HepG2 (cell line): Measurements from ENCODE around the gene OBP2A. TPM values are rescaled to one million over a fixed set of nuclear protein-coding genes. Genes with fewer than 3 reads are reported as not detected.

Source experiments
- ATAC-seq: fragments of 200-7000 bp; cut with Tn5 transposase; 3 replicates; pipeline ENCODE4 v1.9.1; 2020; ENCODE audit warnings: mild to moderate bottlenecking, moderate library complexity
- BruUV-seq: library from RNA; stranded (reverse); fragments of 400-500 nt; replicated peaks from 2 replicates; lab custom pipeline; 2021; lab: Mats Ljungman, UMichigan
- CTCF ChIA-PET: fragments of 300-600 bp; formaldehyde crosslinking; extraction: SDS; loops from one replicate; lab custom pipeline; 2021; ENCODE audit warnings: low total read pairs, inconsistent platforms, low intra/inter-chr PET ratio; lab: Yijun Ruan, JAX
- POLR2A ChIA-PET: fragments of 350-600 bp; sonication (Branson Sonifier 250); formaldehyde crosslinking; loops from one replicate; lab custom pipeline; 2020; ENCODE audit warnings: antibody characterized with exemption, inconsistent platforms; lab: Yijun Ruan, JAX
- DNase-seq: peaks from one replicate; pipeline ENCODE4 v3.0.0-alpha.2; 2015; ENCODE audit warnings: low spot score
- FAIRE-seq: peaks from 3 replicates; lab custom pipeline; 2011; peaks lifted over from hg19 to GRCh38; lab: Jason Lieb, UNC
- H2AFZ ChIP-seq: one replicate; pipeline ENCODE4 v1.6.1; 2011; ENCODE audit warnings: low read length, inconsistent platforms
- H3K27ac ChIP-seq: fragments of 300-600 bp; 3 replicates; pipeline ENCODE4 v1.8.0; 2011; ENCODE audit warnings: mixed run types, mild to moderate bottlenecking, mixed read lengths, low read length, inconsistent platforms; ENCODE audit not compliant: insufficient read depth; ENCODE audit errors: extremely low read length
- H3K27me3 ChIP-seq, 2 experiments: fragments of 200-600 bp in 1 of 2; 2 replicates in 1 of 2; 3 replicates in 1 of 2; pipeline versions ENCODE4 v1.6.0 to v1.8.0; 2011; ENCODE audit warnings: low read length in 2 of 2, mild to moderate bottlenecking in 2 of 2, moderate library complexity in 2 of 2, inconsistent platforms in 1 of 2; ENCODE audit not compliant: insufficient read depth in 2 of 2, control insufficient read depth in 1 of 2
- H3K36me3 ChIP-seq, 2 experiments: fragments of 200-600 bp in 1 of 2; replicated peaks in 1 of 2; 2 replicates in 1 of 2; 3 replicates in 1 of 2; pipeline versions ENCODE4 v1.5.1 to v1.8.0; 2011; ENCODE audit warnings: low read length in 2 of 2, inconsistent platforms in 1 of 2; ENCODE audit not compliant: insufficient read depth in 2 of 2, control insufficient read depth in 1 of 2
- H3K4me1 ChIP-seq: 2 replicates; pipeline ENCODE4 v1.5.1; 2012; ENCODE audit warnings: low read length, inconsistent platforms; ENCODE audit not compliant: insufficient read depth
- H3K4me2 ChIP-seq: 2 replicates; pipeline ENCODE4 v1.6.0; 2011; ENCODE audit warnings: low read depth, low read length, inconsistent platforms
- H3K4me3 ChIP-seq, 3 experiments: fragments of 200-600 bp in 1 of 3; sonication (generic), shearing (Covaris generic) in 1 of 3; replicated peaks in 1 of 3; 2 replicates each; pipeline ENCODE4 v1.5.1; 2011 to 2016; ENCODE audit warnings: low read length in 3 of 3, inconsistent platforms in 2 of 3, low read depth in 2 of 3, mild to moderate bottlenecking in 2 of 3, control low read depth in 1 of 3, mixed read lengths in 1 of 3; ENCODE audit not compliant: insufficient read depth in 1 of 3
- H3K79me2 ChIP-seq: one replicate; pipeline ENCODE4 v1.6.1; 2011; ENCODE audit warnings: low read length, inconsistent platforms; ENCODE audit not compliant: insufficient read depth
- H3K9ac ChIP-seq: 2 replicates; pipeline ENCODE4 v1.6.0; 2011; ENCODE audit warnings: mild to moderate bottlenecking, low read depth, low read length, inconsistent platforms; ENCODE audit not compliant: insufficient read depth
- H3K9me3 ChIP-seq: 2 replicates; pipeline ENCODE4 v1.5.1; 2012; ENCODE audit warnings: mild to moderate bottlenecking, low read length
- H4K20me1 ChIP-seq: 2 replicates; pipeline ENCODE4 v1.6.0; 2011; ENCODE audit warnings: inconsistent platforms, mild to moderate bottlenecking, low read length, moderate library complexity; ENCODE audit not compliant: insufficient read depth
- ARID2 ChIP-seq: sonication (generic); formaldehyde crosslinking; IDR thresholded peaks from 2 replicates; pipeline ENCODE4 v1.8.1; 2022; ENCODE audit warnings: mild to moderate bottlenecking, missing genetic modification reagents, borderline replicate concordance
- NR3C1 ChIP-seq: sonication (generic); formaldehyde crosslinking; IDR thresholded peaks from 2 replicates; pipeline ENCODE4 v1.4.0; 2020; ENCODE audit warnings: missing genetic modification reagents
- ZBTB42 ChIP-seq: sonication (generic); formaldehyde crosslinking; IDR thresholded peaks from 2 replicates; pipeline ENCODE4 v1.5.0; 2020; ENCODE audit warnings: mild to moderate bottlenecking, missing genetic modification reagents
- ZFYVE20 ChIP-seq: sonication (generic); formaldehyde crosslinking; IDR thresholded peaks from 2 replicates; pipeline ENCODE4 v1.8.0; 2023; ENCODE audit warnings: low read depth, mild to moderate bottlenecking, moderate library complexity, missing genetic modification reagents, borderline replicate concordance
- ZNF24 ChIP-seq: fragments of 450-650 bp; IDR thresholded peaks from 2 replicates; pipeline ENCODE4 v1.6.1; 2017; ENCODE audit warnings: antibody characterized with exemption, mild to moderate bottlenecking
- WGBS: methylation state at CpG from one replicate; pipeline ENCODE4 v1.1.6; 2017; ENCODE audit warnings: low lambda C conversion rate; 5-methylcytosine and 5-hydroxymethylcytosine counted together
- in situ Hi-C: cut with HindIII; loops from 2 replicates; pipeline ENCODE4 v1.10.0; 2017; ENCODE audit warnings: low pct_unique_long_range_greater_than_20kb; ENCODE audit not compliant: extremely low pct_ligation_motif_present
- intact Hi-C: fragments of 100-400 bp; cut with micrococcal nuclease; formaldehyde crosslinking; loops from one replicate; pipeline ENCODE4 v1.10.0; 2022; ENCODE audit not compliant: unreplicated experiment
- polyA plus RNA-seq, 8 experiments: library from polyadenylated mRNA; depleted of rRNA in 3 of 8; stranded (reverse) in 7 of 8; unstranded in 1 of 8; fragments of >200 nt; fragmentation: Illumina TruSeq in 4 of 8; extraction: Trizol in 4 of 8; gene quantifications; 2 replicates each; pipeline versions ENCODE4 v1.2.1 to v1.2.3, GENCODE V29; 2011 to 2016; ENCODE audit warnings: low read depth in 4 of 8, missing spikeins in 1 of 8, mixed read lengths in 1 of 8; ENCODE audit not compliant: insufficient read depth in 1 of 8
- total RNA-seq, 5 experiments: library from RNA; depleted of rRNA; stranded (reverse); fragments of >200 nt; fragmentation: Illumina TruSeq; extraction: Trizol; gene quantifications; 2 replicates each; pipeline ENCODE4 v1.2.3, GENCODE V29; 2016; ENCODE audit warnings: low read depth in 1 of 5
- TF ChIP-seq, protein P1 (sequence below): sonication (generic); formaldehyde crosslinking; IDR thresholded peaks from 2 replicates; pipeline ENCODE4 v1.5.0; 2020; ENCODE audit warnings: missing genetic modification reagents, mild to moderate bottlenecking, borderline replicate concordance
- TF ChIP-seq, protein P2 (sequence below): sonication (generic); formaldehyde crosslinking; IDR thresholded peaks from 2 replicates; pipeline ENCODE4 v1.5.0; 2020; ENCODE audit warnings: missing genetic modification reagents
- TF ChIP-seq, protein P3 (sequence below): sonication (generic); formaldehyde crosslinking; IDR thresholded peaks from 2 replicates; pipeline ENCODE4 v1.4.0; 2020; ENCODE audit warnings: missing genetic modification reagents; ENCODE audit errors: not compliant biosample characterization
- TF ChIP-seq, protein P4 (sequence below): conservative IDR thresholded peaks from 2 replicates; pipeline ENCODE4 v1.6.1; 2018; ENCODE audit warnings: missing genetic modification reagents

The OBP2A gene
- total and polyA plus RNA-seq, 2 of the 13 experiments (the other 11 are each of a cell fraction or from before 2014, with no cell fraction given), result 0.32 TPM; not detected in 1

DNA sequence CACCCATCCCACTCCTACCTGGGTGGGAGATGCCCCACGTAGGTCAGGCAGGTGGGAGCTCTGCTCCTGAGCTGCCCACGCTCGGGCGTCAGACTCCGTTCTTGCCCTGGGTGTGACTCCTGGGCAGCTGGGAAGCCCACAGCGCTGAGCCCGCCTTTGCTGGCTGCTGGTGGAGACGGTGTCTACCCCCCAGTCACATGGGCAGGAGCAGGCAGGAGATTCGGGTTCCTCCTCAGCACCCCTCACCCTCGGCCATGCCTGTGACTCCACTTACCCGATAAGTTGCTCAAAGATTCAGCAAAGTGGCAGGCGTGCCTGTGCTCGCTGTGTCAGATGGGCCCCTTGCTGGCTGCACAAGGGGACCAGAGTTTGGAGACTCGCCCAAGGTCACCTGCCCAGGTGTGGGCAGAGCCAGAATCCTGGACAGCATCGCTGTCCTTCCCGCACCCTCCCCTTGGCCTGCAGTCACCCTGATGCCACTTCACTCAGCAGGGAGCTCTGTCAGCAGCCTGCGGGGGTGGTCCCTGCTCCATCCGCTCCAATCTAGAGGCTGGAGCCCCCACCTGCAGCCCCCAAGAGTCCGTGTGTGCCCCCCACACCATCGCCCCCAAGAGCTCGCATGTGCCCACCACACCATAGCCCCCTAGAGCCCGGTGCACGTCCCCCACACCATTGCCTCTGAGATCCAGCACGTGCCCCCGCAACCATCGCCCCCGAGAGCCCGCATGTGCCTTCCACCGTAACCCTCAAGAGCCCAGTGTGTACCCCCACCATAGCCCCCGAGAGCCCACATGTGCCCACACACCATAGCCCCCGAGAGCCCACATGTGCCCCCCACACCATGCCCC is 20.5 kb upstream of the OBP2A start:
- H3K27me3 ChIP-seq, result peaks cover 8 to 51% of the 10 kb centered on the region in 2 experiments

DNA sequence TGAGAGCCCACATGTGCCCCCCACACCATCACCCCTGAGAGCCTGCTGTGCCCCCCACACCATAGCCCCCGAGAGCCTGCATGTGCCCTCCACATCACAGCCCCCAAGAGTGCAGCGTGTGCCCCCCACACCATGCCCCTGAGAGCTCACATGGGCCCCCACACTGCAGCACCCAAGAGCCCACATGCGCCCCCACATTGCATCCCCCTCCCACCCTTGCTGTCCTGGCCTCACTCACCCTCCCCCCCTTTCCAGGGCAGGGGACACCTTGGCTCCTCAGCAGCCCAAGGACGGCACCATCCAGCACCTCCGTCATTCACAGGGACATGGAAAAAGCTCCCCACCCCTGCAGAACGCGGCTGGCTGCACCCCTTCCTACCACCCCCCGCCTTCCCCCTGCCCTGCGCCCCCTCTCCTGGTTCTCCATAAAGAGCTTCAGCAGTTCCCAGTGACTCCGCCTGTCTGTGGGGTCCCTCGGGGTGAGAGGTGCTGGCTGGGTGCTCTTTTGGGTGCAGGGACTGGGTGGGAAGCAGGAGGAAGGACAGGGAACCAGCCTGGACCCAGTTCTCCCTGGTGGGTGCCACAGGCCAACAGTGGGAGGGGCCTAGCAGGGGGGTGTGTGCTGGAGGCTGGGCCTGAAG is 19.7 kb upstream of the OBP2A start:
- POLR2A ChIA-PET, result no interaction called here
- TF ChIP-seq, protein P1, sequence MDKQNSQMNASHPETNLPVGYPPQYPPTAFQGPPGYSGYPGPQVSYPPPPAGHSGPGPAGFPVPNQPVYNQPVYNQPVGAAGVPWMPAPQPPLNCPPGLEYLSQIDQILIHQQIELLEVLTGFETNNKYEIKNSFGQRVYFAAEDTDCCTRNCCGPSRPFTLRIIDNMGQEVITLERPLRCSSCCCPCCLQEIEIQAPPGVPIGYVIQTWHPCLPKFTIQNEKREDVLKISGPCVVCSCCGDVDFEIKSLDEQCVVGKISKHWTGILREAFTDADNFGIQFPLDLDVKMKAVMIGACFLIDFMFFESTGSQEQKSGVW, result no peak
- TF ChIP-seq ZNF24 (no peak), ZBTB42 (no peak), ZFYVE20 (CRISPR knock-in tag) (no peak), ARID2 (no peak)
- TF ChIP-seq, protein P2, sequence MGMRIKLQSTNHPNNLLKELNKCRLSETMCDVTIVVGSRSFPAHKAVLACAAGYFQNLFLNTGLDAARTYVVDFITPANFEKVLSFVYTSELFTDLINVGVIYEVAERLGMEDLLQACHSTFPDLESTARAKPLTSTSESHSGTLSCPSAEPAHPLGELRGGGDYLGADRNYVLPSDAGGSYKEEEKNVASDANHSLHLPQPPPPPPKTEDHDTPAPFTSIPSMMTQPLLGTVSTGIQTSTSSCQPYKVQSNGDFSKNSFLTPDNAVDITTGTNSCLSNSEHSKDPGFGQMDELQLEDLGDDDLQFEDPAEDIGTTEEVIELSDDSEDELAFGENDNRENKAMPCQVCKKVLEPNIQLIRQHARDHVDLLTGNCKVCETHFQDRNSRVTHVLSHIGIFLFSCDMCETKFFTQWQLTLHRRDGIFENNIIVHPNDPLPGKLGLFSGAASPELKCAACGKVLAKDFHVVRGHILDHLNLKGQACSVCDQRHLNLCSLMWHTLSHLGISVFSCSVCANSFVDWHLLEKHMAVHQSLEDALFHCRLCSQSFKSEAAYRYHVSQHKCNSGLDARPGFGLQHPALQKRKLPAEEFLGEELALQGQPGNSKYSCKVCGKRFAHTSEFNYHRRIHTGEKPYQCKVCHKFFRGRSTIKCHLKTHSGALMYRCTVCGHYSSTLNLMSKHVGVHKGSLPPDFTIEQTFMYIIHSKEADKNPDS (CRISPR knock-in tag), result no peak
- TF ChIP-seq, protein P3, sequence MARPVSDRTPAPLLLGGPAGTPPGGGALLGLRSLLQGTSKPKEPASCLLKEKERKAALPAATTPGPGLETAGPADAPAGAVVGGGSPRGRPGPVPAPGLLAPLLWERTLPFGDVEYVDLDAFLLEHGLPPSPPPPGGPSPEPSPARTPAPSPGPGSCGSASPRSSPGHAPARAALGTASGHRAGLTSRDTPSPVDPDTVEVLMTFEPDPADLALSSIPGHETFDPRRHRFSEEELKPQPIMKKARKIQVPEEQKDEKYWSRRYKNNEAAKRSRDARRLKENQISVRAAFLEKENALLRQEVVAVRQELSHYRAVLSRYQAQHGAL, result no peak

More for the DNA sequence above, 20.5 kb upstream of the OBP2A start:
- POLR2A ChIA-PET, result no interaction called here
- no peak for DNase-seq
- intact Hi-C loops, result no loop called here
- TF ChIP-seq NR3C1 (CRISPR knock-in tag), result no peak
- TF ChIP-seq, protein P4, sequence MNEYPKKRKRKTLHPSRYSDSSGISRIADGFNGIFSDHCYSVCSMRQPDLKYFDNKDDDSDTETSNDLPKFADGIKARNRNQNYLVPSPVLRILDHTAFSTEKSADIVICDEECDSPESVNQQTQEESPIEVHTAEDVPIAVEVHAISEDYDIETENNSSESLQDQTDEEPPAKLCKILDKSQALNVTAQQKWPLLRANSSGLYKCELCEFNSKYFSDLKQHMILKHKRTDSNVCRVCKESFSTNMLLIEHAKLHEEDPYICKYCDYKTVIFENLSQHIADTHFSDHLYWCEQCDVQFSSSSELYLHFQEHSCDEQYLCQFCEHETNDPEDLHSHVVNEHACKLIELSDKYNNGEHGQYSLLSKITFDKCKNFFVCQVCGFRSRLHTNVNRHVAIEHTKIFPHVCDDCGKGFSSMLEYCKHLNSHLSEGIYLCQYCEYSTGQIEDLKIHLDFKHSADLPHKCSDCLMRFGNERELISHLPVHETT, result no peak
- TF ChIP-seq, all 625 proteins: peak for 0
- Histone ChIP-seq H3K27ac (no peak overlapping the region), H3K36me3 (no peaks in the 10 kb centered on the region), H3K4me3 (no peak overlapping the region), H3K9me3 (no peaks in the 10 kb centered on the region), H3K9ac (no peak overlapping the region), H3K4me1 (peaks cover 9% of the 10 kb centered on the region), H4K20me1 (no peaks in the 10 kb centered on the region), H3K4me2 (no peak overlapping the region), H3K79me2 (no peaks in the 10 kb centered on the region), H2AFZ (no peak overlapping the region)
- WGBS, result 58% methylated on average over 9 of the region's 31 CpGs
- ATAC-seq, result no peak
- no TSS peak for BruUV-seq
- CTCF ChIA-PET, result no interaction called here
- in situ Hi-C loops, result no loop called here
- no peak for FAIRE-seq

More for the DNA sequence above, 19.7 kb upstream of the OBP2A start:
- 19% methylated on average over 5 of the region's 11 CpGs for WGBS
- no peaks in the 10 kb centered on the region for H3K9me3 ChIP-seq
- no peak overlapping the region for H2AFZ ChIP-seq
- H3K4me1 ChIP-seq, result peaks cover 9% of the 10 kb centered on the region
- no peak overlapping the region for H3K9ac ChIP-seq
- no peak for ATAC-seq
- no peaks in the 10 kb centered on the region for H4K20me1 ChIP-seq
- CTCF ChIA-PET, result no interaction called here
- H3K4me2 ChIP-seq, result no peak overlapping the region
- H3K79me2 ChIP-seq, result no peaks in the 10 kb centered on the region
- H3K36me3 ChIP-seq, result no peaks in the 10 kb centered on the region
- H3K27me3 ChIP-seq, result peaks cover 6 to 54% of the 10 kb centered on the region in 2 experiments
- no peak overlapping the region for H3K27ac ChIP-seq
- in situ Hi-C loops (no loop called here), intact Hi-C loops (no loop called here)
- DNase-seq, result no peak
- BruUV-seq, result no TSS peak
- no peak overlapping the region for H3K4me3 ChIP-seq
- FAIRE-seq, result no peak
